ENCODE measurements around the gene UXS1. TPM values are rescaled to one million over a fixed set of nuclear protein-coding genes. Genes with fewer than 3 reads are reported as not detected.

UXS1 gene
- total RNA-seq, 4 donors from 2014 or later = 8.0 to 46.9 (median 18.4) TPM

GRCh38 chr2:106106622-106107508, 87.2 kb downstream of the UXS1 start:
- TF ChIP-seq POLR2A (IDR thresholded peaks at IDR 0.05) (no peak), CTCF (IDR thresholded peaks at IDR 0.05 in 4 of 5, conservative IDR thresholded peaks at IDR 0.05 in 1 of 5) (no peak)
- in situ Hi-C loops (cut with MboI; ENCODE audit: low sequenced_read_pairs in 4 of 4) (loop anchor here in 3 of 4 donors (5.0 to 25.0 kb wide), 3 partner anchors 355 to 438 kb away; partner anchors contain the start of gene RGPD3 (in 1 of the 3)), intact Hi-C loops (cut with DNase I; ENCODE audit: low total_unique reads) (loop anchor here (10.0 kb wide), 1 partner anchor 368 kb away; no protein-coding TSS in a partner anchor)
- Histone ChIP-seq H3K4me3 (no peak overlapping the region), H3K4me1 (peaks cover 6 to 10% of the 10 kb centered on the region in 2 donors), H3K36me3 (peaks cover 0 to 8% of the 10 kb centered on the region in 2 donors), H3K27ac (peak overlapping the region in 1 of 4 donors; percentile 63), H3K27me3 (no peaks in the 10 kb centered on the region), H3K9me3 (no peaks in the 10 kb centered on the region)
- DNase-seq = no peak
- no peak for ATAC-seq

- H3K27me3 ChIP-seq = no peaks in the 10 kb centered on the region
- TF ChIP-seq POLR2A (IDR thresholded peaks at IDR 0.05) = no peak
- TF ChIP-seq CTCF (IDR thresholded peaks at IDR 0.05 in 4 of 5, conservative IDR thresholded peaks at IDR 0.05 in 1 of 5) = no peak
- in situ Hi-C loops (cut with MboI; ENCODE audit: low sequenced_read_pairs in 4 of 4) = loop anchor here in 3 of 4 donors (5.0 to 25.0 kb wide), 3 partner anchors 357 to 439 kb away; partner anchors contain the start of gene RGPD3 (in 1 of the 3)
- H3K4me1 ChIP-seq = peaks cover 6 to 10% of the 10 kb centered on the region in 2 donors
- ATAC-seq (no peak), DNase-seq (no peak)
- H3K36me3 ChIP-seq = peaks cover 0 to 5% of the 10 kb centered on the region in 2 donors
- H3K9me3 ChIP-seq = no peaks in the 10 kb centered on the region
- intact Hi-C loops (cut with DNase I; ENCODE audit: low total_unique reads) = loop anchor here (10.0 kb wide), 1 partner anchor 369 kb away; no protein-coding TSS in a partner anchor
- H3K27ac ChIP-seq = no peak overlapping the region
- no peak overlapping the region for H3K4me3 ChIP-seq
Observed at GRCh38 chr2:106105151-106105922, 88.8 kb downstream of the UXS1 start.

GRCh38 chr2:106104332-106105062, 89.6 kb downstream of the UXS1 start:
- intact Hi-C loops (cut with DNase I; ENCODE audit: low total_unique reads) = loop anchor here (1.0 to 10.0 kb wide), 4 partner anchors 370 to 527 kb away; no protein-coding TSS in a partner anchor
- in situ Hi-C loops (cut with MboI; ENCODE audit: low sequenced_read_pairs in 4 of 4) = loop anchor here (5.0 to 25.0 kb wide), 3 partner anchors 358 to 440 kb away; partner anchors contain the start of gene RGPD3 (in 1 of the 4)
- ATAC-seq (peak; percentile 55 to 59), DNase-seq (peak in 1 of 2 donors; percentile 41)
- Histone ChIP-seq H3K27ac (no peak overlapping the region), H3K27me3 (no peaks in the 10 kb centered on the region), H3K4me3 (no peak overlapping the region), H3K9me3 (no peaks in the 10 kb centered on the region), H3K4me1 (peaks cover 6 to 10% of the 10 kb centered on the region in 2 donors), H3K36me3 (peaks cover 0 to 10% of the 10 kb centered on the region in 2 donors)
- TF ChIP-seq POLR2A (IDR thresholded peaks at IDR 0.05) (no peak), CTCF (IDR thresholded peaks at IDR 0.05 in 4 of 5, conservative IDR thresholded peaks at IDR 0.05 in 1 of 5) (peak; percentile 78 to 96 (median 89))

- in situ Hi-C loops (cut with MboI; ENCODE audit: low sequenced_read_pairs in 4 of 4) = loop anchor here (5.0 to 25.0 kb wide), 3 partner anchors 363 to 445 kb away; partner anchors contain the start of gene RGPD3 (in 1 of the 4)
- Histone ChIP-seq H3K4me1 (no peaks in the 10 kb centered on the region), H3K27me3 (no peaks in the 10 kb centered on the region), H3K36me3 (peaks cover 0 to 19% of the 10 kb centered on the region in 2 donors), H3K27ac (no peak overlapping the region), H3K4me3 (no peak overlapping the region), H3K9me3 (no peaks in the 10 kb centered on the region)
- intact Hi-C loops (cut with DNase I; ENCODE audit: low total_unique reads) = loop anchor here (5.0 to 10.0 kb wide), 2 partner anchors 375 to 522 kb away; no protein-coding TSS in a partner anchor
- TF ChIP-seq POLR2A (IDR thresholded peaks at IDR 0.05) = no peak
- no peak for DNase-seq
- ATAC-seq = no peak
Observed at GRCh38 chr2:106099691-106100090, 94.4 kb downstream of the UXS1 start.

Measured in gastrocnemius medialis (tissue), 4 donors.